ENCODE data around the gene FAM234A. TPM values are rescaled to one million over a fixed set of nuclear protein-coding genes. Genes with fewer than 3 reads are reported as not detected.

The FAM234A gene
- total and polyA plus RNA-seq, 8 donors, result 49.7 to 92.6 (median 58.1) TPM

GRCh38 chr16:260326-260725 is 25.7 kb downstream of the FAM234A start:
- no peak overlapping the region for H3K4me3 ChIP-seq
- no peak for ATAC-seq
- H3K9me3 ChIP-seq, result no peaks in the 10 kb centered on the region
- H3K4me1 ChIP-seq, result no peaks in the 10 kb centered on the region
- DNase-seq, result no peak
- intact Hi-C loops (cut with DNase I), result no loop called here
- no peak for TF ChIP-seq CTCF (IDR thresholded peaks at IDR 0.05)
- H3K36me3 ChIP-seq, result peaks cover 0 to 73% of the 10 kb centered on the region in 2 donors
- H3K27ac ChIP-seq, result no peak overlapping the region
- H3K27me3 ChIP-seq, result no peaks in the 10 kb centered on the region

GRCh38 chr16:261031-261691 is 26.5 kb downstream of the FAM234A start:
- H3K4me1 ChIP-seq, result no peaks in the 10 kb centered on the region
- no peak for DNase-seq
- TF ChIP-seq CTCF (IDR thresholded peaks at IDR 0.05), result no peak
- no peak overlapping the region for H3K4me3 ChIP-seq
- H3K9me3 ChIP-seq, result no peaks in the 10 kb centered on the region
- intact Hi-C loops (cut with DNase I), result no loop called here
- H3K36me3 ChIP-seq, result peaks cover 0 to 67% of the 10 kb centered on the region in 2 donors
- no peaks in the 10 kb centered on the region for H3K27me3 ChIP-seq
- no peak for ATAC-seq
- no peak overlapping the region for H3K27ac ChIP-seq

- Histone ChIP-seq H3K4me3 (no peak overlapping the region), H3K27ac (no peak overlapping the region), H3K9me3 (no peaks in the 10 kb centered on the region), H3K4me1 (no peaks in the 10 kb centered on the region), H3K27me3 (no peaks in the 10 kb centered on the region), H3K36me3 (peaks cover 0 to 66% of the 10 kb centered on the region in 2 donors)
- DNase-seq, result no peak
- no peak for TF ChIP-seq CTCF (IDR thresholded peaks at IDR 0.05)
- no peak for ATAC-seq
- intact Hi-C loops (cut with DNase I), result no loop called here
Measured at GRCh38 chr16:262121-262745, 27.6 kb downstream of the FAM234A start.

- Histone ChIP-seq H3K36me3 (peaks cover 0 to 66% of the 10 kb centered on the region in 2 donors), H3K9me3 (no peaks in the 10 kb centered on the region), H3K4me1 (no peaks in the 10 kb centered on the region), H3K27ac (no peak overlapping the region), H3K4me3 (no peak overlapping the region), H3K27me3 (no peaks in the 10 kb centered on the region)
- ATAC-seq (no peak), DNase-seq (no peak)
- intact Hi-C loops (cut with DNase I), result no loop called here
- TF ChIP-seq CTCF (IDR thresholded peaks at IDR 0.05), result no peak
Measured at GRCh38 chr16:263182-263774, 28.7 kb downstream of the FAM234A start.

- Histone ChIP-seq H3K9me3 (no peaks in the 10 kb centered on the region), H3K27me3 (no peaks in the 10 kb centered on the region), H3K4me3 (no peak overlapping the region), H3K27ac (no peak overlapping the region), H3K4me1 (no peaks in the 10 kb centered on the region), H3K36me3 (peaks cover 0 to 66% of the 10 kb centered on the region in 2 donors)
- ATAC-seq (no peak), DNase-seq (no peak)
- TF ChIP-seq CTCF (IDR thresholded peaks at IDR 0.05), result no peak
- intact Hi-C loops (cut with DNase I), result no loop called here
Measured at GRCh38 chr16:263944-264343, 29.3 kb downstream of the FAM234A start.
